GM19324 (cell line): ENCODE results near the gene EFNA2.
A peak's percentile ranks its signal among the peaks of the same experiment; 100 is the strongest.

ENCODE experiments used
- ATAC-seq: cut with Tn5 transposase; IDR thresholded peaks from one replicate; pipeline ENCODE4 v1.9.1; 2021; ENCODE audit warnings: mild to moderate bottlenecking, moderate library complexity; ENCODE audit not compliant: unreplicated experiment, low FRiP score

The EFNA2 gene

GRCh38 chr19:1248786-1249297 is 36.8 kb upstream of the EFNA2 start:
- ATAC-seq = peak; percentile 33

- ATAC-seq = peak; percentile 53
These were observed 36.2 kb upstream of the EFNA2 start for GRCh38 chr19:1249298-1249989.

- ATAC-seq = peak; percentile 0
These were observed 35.7 kb upstream of the EFNA2 start for GRCh38 chr19:1249990-1250436.

- no peak for ATAC-seq
These were observed 35.0 kb upstream of the EFNA2 start for GRCh38 chr19:1250437-1251260.

GRCh38 chr19:1251330-1252220 is 34.1 kb upstream of the EFNA2 start:
- no peak for ATAC-seq

GRCh38 chr19:1252221-1252820 is 33.4 kb upstream of the EFNA2 start:
- ATAC-seq = no peak

GRCh38 chr19:1252821-1253513 is 32.7 kb upstream of the EFNA2 start:
- ATAC-seq = no peak

GRCh38 chr19:1253514-1254080 is 32.1 kb upstream of the EFNA2 start:
- ATAC-seq = no peak

GRCh38 chr19:1254081-1254527 is 31.6 kb upstream of the EFNA2 start:
- no peak for ATAC-seq

- ATAC-seq = no peak
These were observed 31.0 kb upstream of the EFNA2 start for GRCh38 chr19:1254530-1255185.

- no peak for ATAC-seq
These were observed 30.2 kb upstream of the EFNA2 start for GRCh38 chr19:1255186-1256161.

- no peak for ATAC-seq
These were observed 28.8 kb upstream of the EFNA2 start for GRCh38 chr19:1256646-1257474.

- no peak for ATAC-seq
These were observed 28.1 kb upstream of the EFNA2 start for GRCh38 chr19:1257475-1258162.

- ATAC-seq = no peak
These were observed 27.5 kb upstream of the EFNA2 start for GRCh38 chr19:1258163-1258492.

- no peak for ATAC-seq
These were observed 26.9 kb upstream of the EFNA2 start for GRCh38 chr19:1258707-1259205.
